HepG2 (cell line): ENCODE data around the gene ZBTB46. TPM values are rescaled to one million over a fixed set of nuclear protein-coding genes. Genes with fewer than 3 reads are reported as not detected.

Experiments
- E2F5 ChIP-seq: sonication (generic); formaldehyde crosslinking; conservative IDR thresholded peaks from 2 replicates; pipeline ENCODE4 v1.4.0; 2020; ENCODE audit warnings: missing genetic modification reagents
- GLI4 ChIP-seq: sonication (generic); formaldehyde crosslinking; IDR thresholded peaks from 2 replicates; pipeline ENCODE4 v1.5.1; 2020; ENCODE audit warnings: missing genetic modification reagents, mild to moderate bottlenecking, moderate library complexity, borderline replicate concordance
- HES4 ChIP-seq: sonication (generic); formaldehyde crosslinking; IDR thresholded peaks from 2 replicates; pipeline ENCODE4 v1.9.0; 2021; ENCODE audit warnings: mild to moderate bottlenecking, missing genetic modification reagents, borderline replicate concordance
- KAT7 ChIP-seq: IDR thresholded peaks from 2 replicates; pipeline ENCODE4 v1.6.1; 2018; ENCODE audit warnings: borderline replicate concordance, missing compliant biosample characterization
- KLF11 ChIP-seq: IDR thresholded peaks from 2 replicates; pipeline ENCODE4 v1.6.1; 2016; ENCODE audit warnings: missing compliant biosample characterization
- MED13 ChIP-seq: sonication (generic); formaldehyde crosslinking; IDR thresholded peaks from 2 replicates; pipeline ENCODE4 v1.5.0; 2020; ENCODE audit warnings: missing genetic modification reagents
- NAIF1 ChIP-seq: sonication (generic); formaldehyde crosslinking; IDR thresholded peaks from 2 replicates; pipeline ENCODE4 v1.5.0; 2020; ENCODE audit warnings: mild to moderate bottlenecking, missing genetic modification reagents, borderline replicate concordance
- NFE2L2 ChIP-seq: fragments of 150-350 bp; IDR thresholded peaks from 2 replicates; pipeline ENCODE4 v1.6.1; 2014; ENCODE audit warnings: low read length
- NR2F1 ChIP-seq, 2 experiments: fragments of 450-650 bp in 1 of 2; formaldehyde crosslinking in 1 of 2; IDR thresholded peaks; 2 replicates each; pipeline versions ENCODE4 v1.5.0 to v1.6.1; 2016 to 2020; ENCODE audit warnings: mild to moderate bottlenecking in 1 of 2, missing compliant biosample characterization in 1 of 2, missing genetic modification reagents in 1 of 2, moderate library complexity in 1 of 2
- PHB2 ChIP-seq: fragments of 450-650 bp; IDR thresholded peaks from 2 replicates; pipeline ENCODE4 v1.6.1; 2018; ENCODE audit not compliant: partially characterized antibody
- PITX1 ChIP-seq: sonication (generic); formaldehyde crosslinking; IDR thresholded peaks from 2 replicates; pipeline ENCODE4 v1.5.1; 2020; ENCODE audit warnings: mild to moderate bottlenecking, missing genetic modification reagents
- PLRG1 ChIP-seq: fragments of 450-650 bp; conservative IDR thresholded peaks from 2 replicates; pipeline ENCODE4 v1.6.1; 2016
- PPARG ChIP-seq: conservative IDR thresholded peaks from 2 replicates; pipeline ENCODE4 v1.6.1; 2016; ENCODE audit warnings: missing biosample characterization, missing genetic modification reagents
- RXRA ChIP-seq: sonication (generic); formaldehyde crosslinking; IDR thresholded peaks from 2 replicates; pipeline ENCODE4 v1.5.1; 2020; ENCODE audit warnings: missing genetic modification reagents
- XRCC5 ChIP-seq: fragments of 200-400 bp; formaldehyde crosslinking; optimal IDR thresholded peaks from 2 replicates; pipeline ENCODE3; 2017; ENCODE audit warnings: mild to moderate bottlenecking, low read length
- ZEB1 ChIP-seq: IDR thresholded peaks from 2 replicates; pipeline ENCODE4 v1.6.1; 2012; ENCODE audit warnings: mild to moderate bottlenecking, low read depth, inconsistent platforms; ENCODE audit not compliant: insufficient replicate concordance
- ZFP36L2 ChIP-seq: sonication (generic); formaldehyde crosslinking; IDR thresholded peaks from 2 replicates; pipeline ENCODE4 v1.4.0; 2020; ENCODE audit warnings: missing genetic modification reagents
- ZIK1 ChIP-seq: sonication (generic); formaldehyde crosslinking; IDR thresholded peaks from 2 replicates; pipeline ENCODE4 v1.5.0; 2020; ENCODE audit warnings: mild to moderate bottlenecking, low read depth, missing genetic modification reagents, borderline replicate concordance
- ZNF142 ChIP-seq: sonication (generic); formaldehyde crosslinking; IDR thresholded peaks from 2 replicates; pipeline ENCODE4 v1.4.0; 2020; ENCODE audit warnings: missing genetic modification reagents
- ZNF234 ChIP-seq: sonication (generic); formaldehyde crosslinking; conservative IDR thresholded peaks from 2 replicates; pipeline ENCODE4 v1.5.1; 2020; ENCODE audit warnings: mild to moderate bottlenecking, missing genetic modification reagents
- ZNF510 ChIP-seq: sonication (generic); formaldehyde crosslinking; IDR thresholded peaks from 2 replicates; pipeline ENCODE4 v1.4.0; 2020; ENCODE audit warnings: low read depth, mild to moderate bottlenecking, missing genetic modification reagents
- ZNF580 ChIP-seq: IDR thresholded peaks from 2 replicates; pipeline ENCODE4 v1.6.1; 2016; ENCODE audit warnings: low read depth, borderline replicate concordance
- ZNF639 ChIP-seq: conservative IDR thresholded peaks from 2 replicates; pipeline ENCODE4 v1.6.1; 2018; ENCODE audit warnings: missing genetic modification reagents
- ZNF777 ChIP-seq: sonication (generic); formaldehyde crosslinking; IDR thresholded peaks from 2 replicates; pipeline ENCODE4 v1.4.0; 2020; ENCODE audit warnings: missing genetic modification reagents
- polyA plus RNA-seq, 8 experiments: library from polyadenylated mRNA; depleted of rRNA in 3 of 8; stranded (reverse) in 7 of 8; unstranded in 1 of 8; fragments of >200 nt; fragmentation: Illumina TruSeq in 4 of 8; extraction: Trizol in 4 of 8; gene quantifications; 2 replicates each; pipeline versions ENCODE4 v1.2.1 to v1.2.3, GENCODE V29; 2011 to 2016; ENCODE audit warnings: low read depth in 4 of 8, missing spikeins in 1 of 8, mixed read lengths in 1 of 8; ENCODE audit not compliant: insufficient read depth in 1 of 8
- total RNA-seq, 5 experiments: library from RNA; depleted of rRNA; stranded (reverse); fragments of >200 nt; fragmentation: Illumina TruSeq; extraction: Trizol; gene quantifications; 2 replicates each; pipeline ENCODE4 v1.2.3, GENCODE V29; 2016; ENCODE audit warnings: low read depth in 1 of 5

ZBTB46 gene
- total and polyA plus RNA-seq, 2 of the 13 experiments (the other 11 are each of a cell fraction or from before 2014, with no cell fraction given) = 1.6 to 13.5 TPM

GRCh38 chr20:63833776-63834490 is 2.9 kb upstream of the ZBTB46 start (continued):
- TF ChIP-seq NAIF1 (no peak), KLF11 (CRISPR knock-in tag) (no peak), ZNF234 (CRISPR knock-in tag) (no peak), PLRG1 (no peak), ZIK1 (CRISPR knock-in tag) (no peak), NR2F1 (CRISPR knock-in tag; IDR thresholded peaks at IDR 0.05) (no peak), XRCC5 (no peak), ZEB1 (no peak), ZNF142 (CRISPR knock-in tag) (no peak), ZNF777 (CRISPR knock-in tag) (peak; percentile 67; the same call in 1 of the 2 replicates), KAT7 (CRISPR knock-in tag) (no peak), ZNF580 (no peak), ZNF639 (CRISPR knock-in tag) (no peak), RXRA (CRISPR knock-in tag) (peak; percentile 30), ZFP36L2 (no peak), PITX1 (CRISPR knock-in tag) (0 out of 2 replicates have a peak, but pooled peaks have one; percentile 38), PPARG (CRISPR knock-in tag) (no peak), PHB2 (no peak), ZNF510 (CRISPR knock-in tag) (0 out of 2 replicates have a peak, but pooled peaks have one; percentile 55), GLI4 (CRISPR knock-in tag) (no peak), HES4 (CRISPR knock-in tag) (no peak; the same call in 1 of the 2 replicates), E2F5 (CRISPR knock-in tag) (no peak), NFE2L2 (no peak), MED13 (CRISPR knock-in tag) (no peak)
